ENCODE results near the gene SPINK14. TPM values are rescaled to one million over a fixed set of nuclear protein-coding genes. Genes with fewer than 3 reads are reported as not detected.

The SPINK14 gene
- total RNA-seq, 1 experiment from 2014 or later = not detected

DNA sequence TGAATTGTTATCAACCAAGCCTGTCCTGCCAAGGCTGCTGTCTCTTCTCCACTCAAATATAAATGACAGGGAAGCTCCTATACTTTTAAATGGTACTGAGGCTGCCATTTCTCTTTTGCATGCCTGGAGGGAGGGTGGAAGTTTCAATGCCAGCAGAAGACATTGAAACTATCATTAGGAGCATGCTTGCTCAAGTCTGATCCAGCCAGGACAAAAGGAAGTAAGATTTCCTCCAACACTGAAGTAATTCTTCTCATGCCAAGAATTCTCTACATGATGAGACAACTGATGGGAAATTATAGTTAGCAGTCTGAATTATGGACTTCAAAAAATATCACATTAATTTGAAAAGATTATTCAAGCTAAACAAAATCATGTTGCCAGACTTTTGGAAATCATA lies 39.9 kb downstream of the SPINK14 start:
- H3K4me3 Mint-ChIP-seq = no peak overlapping the region
- H3K9ac ChIP-seq (ENCODE audit: extremely low read depth, insufficient read length, low read length) = no peak overlapping the region
- H3K27me3 ChIP-seq (ENCODE audit: insufficient read depth, low read length) = no peaks in the 10 kb centered on the region
- no peak for DNase-seq
- H2AK5ac ChIP-seq (ENCODE audit: insufficient read length, low read length) = no peak overlapping the region
- H3K79me2 ChIP-seq (ENCODE audit: insufficient read depth, low read length) = no peaks in the 10 kb centered on the region
- no peak overlapping the region for H3T11ph ChIP-seq (ENCODE audit: low read length)
- no peak overlapping the region for H3K14ac ChIP-seq (ENCODE audit: insufficient read depth, low read length)
- H4K91ac ChIP-seq (ENCODE audit: insufficient read length, low read depth, low read length) = no peak overlapping the region
- H4K20me1 ChIP-seq (ENCODE audit: control insufficient read depth, insufficient read depth, insufficient read length) = no peaks in the 10 kb centered on the region
- H3K4me2 ChIP-seq (ENCODE audit: insufficient read depth, insufficient read length, low read length) = no peak overlapping the region
- no peaks in the 10 kb centered on the region for H3K4me1 ChIP-seq (ENCODE audit: insufficient read depth, low read length)
- no peaks in the 10 kb centered on the region for H3K4me1 Mint-ChIP-seq
- H2BK15ac ChIP-seq (ENCODE audit: low read depth, low read length) = no peak overlapping the region
- no peaks in the 10 kb centered on the region for H3K9me3 Mint-ChIP-seq
- H4K8ac ChIP-seq (replicated peaks; ENCODE audit: insufficient read length, low read depth, low read length) = no peak overlapping the region
- no peak overlapping the region for H2BK12ac ChIP-seq (ENCODE audit: insufficient read length, low read depth, low read length)
- H3K27me3 Mint-ChIP-seq (ENCODE audit: low read depth) = no peaks in the 10 kb centered on the region
- no peak overlapping the region for H3K27ac Mint-ChIP-seq
- no peak overlapping the region for H3K18ac ChIP-seq (ENCODE audit: insufficient read length, low read depth, low read length)
- no peaks in the 10 kb centered on the region for H3K79me1 ChIP-seq (ENCODE audit: insufficient read depth, low read depth, low read length, poor library complexity, severe bottlenecking)
- H4K5ac ChIP-seq (ENCODE audit: insufficient read length, low read depth, low read length) = no peak overlapping the region
- H2BK20ac ChIP-seq (ENCODE audit: low read depth, low read length, poor library complexity, severe bottlenecking) = no peak overlapping the region
- H2AFZ ChIP-seq (ENCODE audit: low read length) = no peak overlapping the region
- no peak overlapping the region for H3K23ac ChIP-seq (ENCODE audit: insufficient read length, low read depth, low read length)
- no peak overlapping the region for H3K4ac ChIP-seq (ENCODE audit: low read depth, low read length)
- H2BK120ac ChIP-seq (ENCODE audit: low read depth, low read length, poor library complexity, severe bottlenecking) = no peak overlapping the region
- H3K27ac ChIP-seq (ENCODE audit: insufficient read length, low read depth, low read length) = no peak overlapping the region
- no peak overlapping the region for H3K56ac ChIP-seq (ENCODE audit: insufficient read length, low read depth, low read length)
- H3K9me3 ChIP-seq (ENCODE audit: control insufficient read depth, low read depth, low read length) = no peaks in the 10 kb centered on the region
- no peak overlapping the region for H2BK5ac ChIP-seq (ENCODE audit: insufficient read length, low read length)
- H3K36me3 Mint-ChIP-seq (ENCODE audit: insufficient read depth in 1 of 3, low read depth in 3 of 3) = no peaks in the 10 kb centered on the region
- H3K23me2 ChIP-seq (ENCODE audit: insufficient read length, low read depth, low read length, poor library complexity, severe bottlenecking) = no peaks in the 10 kb centered on the region
- no peak for TF ChIP-seq CTCF (conservative IDR thresholded peaks at IDR 0.05)

Data from H9 (cell line).